GM18868 (cell line): ENCODE data around the gene SLC25A26.

Source experiments
- ATAC-seq: cut with Tn5 transposase; IDR thresholded peaks from one replicate; pipeline ENCODE4 v1.9.1; 2021; ENCODE audit warnings: mild to moderate bottlenecking, moderate library complexity; ENCODE audit not compliant: unreplicated experiment

SLC25A26 gene, protein sequence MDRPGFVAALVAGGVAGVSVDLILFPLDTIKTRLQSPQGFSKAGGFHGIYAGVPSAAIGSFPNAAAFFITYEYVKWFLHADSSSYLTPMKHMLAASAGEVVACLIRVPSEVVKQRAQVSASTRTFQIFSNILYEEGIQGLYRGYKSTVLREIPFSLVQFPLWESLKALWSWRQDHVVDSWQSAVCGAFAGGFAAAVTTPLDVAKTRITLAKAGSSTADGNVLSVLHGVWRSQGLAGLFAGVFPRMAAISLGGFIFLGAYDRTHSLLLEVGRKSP

DNA sequence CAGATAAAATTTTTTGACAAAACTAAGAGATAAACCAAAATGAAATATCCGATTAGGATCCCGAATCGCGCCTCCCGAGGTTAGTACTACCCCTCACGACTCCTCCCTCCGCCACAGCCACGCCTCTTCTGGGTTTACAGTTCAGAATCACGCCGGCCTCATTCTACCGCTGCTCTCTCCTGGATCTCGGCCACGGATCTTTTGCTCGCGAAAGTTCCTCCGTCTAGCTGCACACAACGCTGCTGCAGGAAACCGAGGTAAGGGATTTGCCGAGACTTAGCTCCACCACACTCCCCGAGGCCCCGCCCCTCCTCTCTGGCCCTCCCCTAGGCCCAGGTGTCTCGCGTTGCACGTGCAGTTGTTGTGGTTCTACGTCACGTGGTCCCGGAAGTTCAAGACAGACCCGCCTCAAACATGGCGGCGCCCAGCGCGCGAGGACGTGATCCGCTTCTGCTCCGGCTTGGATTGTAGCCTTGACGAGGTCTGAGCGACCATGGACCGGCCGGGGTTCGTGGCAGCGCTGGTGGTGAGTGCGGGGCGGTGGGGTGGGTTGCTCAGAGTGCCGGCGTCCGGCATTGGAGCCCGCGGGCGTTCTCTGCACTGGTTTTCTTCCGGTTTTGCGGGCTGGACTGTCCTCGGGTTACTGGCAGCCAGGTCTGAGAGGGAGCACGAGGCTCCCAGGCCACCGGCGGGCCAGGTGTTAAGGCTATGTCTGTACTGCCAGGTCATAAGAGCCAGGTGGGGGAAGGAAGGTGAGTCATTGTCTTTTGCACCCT is at the start of gene SLC25A26:
Gene SLC25A26, plus strand, starts transcription at position 400 of the 776 bp plus-strand sequence. Its CDS starts 94 bp downstream, at position 494.
- peak; percentile 99 for ATAC-seq

DNA sequence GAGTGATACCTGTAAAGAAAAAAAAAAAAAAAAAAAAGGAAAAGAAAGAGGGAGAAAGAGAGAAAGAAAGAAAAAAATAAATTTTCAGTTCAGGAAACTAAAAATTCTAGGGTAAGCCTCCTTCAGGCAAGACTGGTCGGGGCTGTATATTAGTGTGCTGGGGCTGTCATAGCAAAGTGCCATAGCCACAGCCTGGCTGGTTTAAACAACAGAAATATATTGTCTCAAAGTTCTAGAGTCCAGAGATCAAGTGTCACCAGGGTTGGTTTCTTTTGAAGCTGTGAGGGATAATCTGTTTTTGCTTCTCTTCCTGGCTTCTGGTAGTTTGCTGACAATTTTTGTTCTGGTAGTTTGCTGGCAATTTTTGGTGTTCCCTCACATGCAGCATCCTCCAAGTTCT is 48.4 kb upstream of the SLC25A26 start:
- no peak for ATAC-seq

DNA sequence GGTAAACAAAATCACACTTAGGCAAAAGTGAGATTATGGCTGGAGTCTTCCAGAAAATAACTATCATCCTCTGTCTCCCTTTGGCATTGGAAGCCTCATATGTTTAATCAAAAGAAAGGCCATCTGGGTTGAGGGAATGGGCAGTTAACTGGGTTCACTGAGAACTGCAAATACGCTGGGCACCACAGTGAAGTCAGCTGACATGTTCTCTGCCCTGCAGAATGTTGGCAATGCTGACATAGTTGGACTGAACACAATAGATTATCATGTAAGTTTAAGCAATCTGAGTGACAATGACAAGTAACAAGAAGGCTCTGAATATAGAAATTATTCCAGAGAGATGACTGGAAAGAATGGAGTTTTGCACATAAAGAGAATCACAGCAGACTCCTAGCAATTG is 43.8 kb upstream of the SLC25A26 start:
- no peak for ATAC-seq

GRCh38 chr3:66178206-66178605 is 42.6 kb upstream of the SLC25A26 start:
- no peak for ATAC-seq

GRCh38 chr3:66179793-66180192 is 41.0 kb upstream of the SLC25A26 start:
- ATAC-seq = no peak

DNA sequence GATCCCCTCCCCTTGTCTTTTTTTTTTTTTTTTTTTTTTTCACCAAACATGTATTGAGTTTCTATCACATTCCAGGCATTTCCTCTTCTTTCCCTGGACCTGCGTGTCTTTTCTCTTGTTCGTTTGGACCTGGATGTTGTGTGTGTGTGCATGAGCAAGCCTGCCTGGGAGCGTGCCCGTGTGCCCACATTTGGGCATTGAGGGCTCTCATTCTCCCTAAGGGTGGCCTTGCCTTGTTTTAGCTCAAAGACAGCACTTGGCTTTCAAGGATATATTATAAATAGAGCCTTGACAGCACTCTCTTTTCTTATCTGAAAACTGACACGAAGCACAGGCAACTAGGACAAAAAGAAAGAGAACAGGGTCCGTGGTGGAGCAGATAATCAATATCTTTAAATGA is 39.0 kb upstream of the SLC25A26 start:
- ATAC-seq = no peak

DNA sequence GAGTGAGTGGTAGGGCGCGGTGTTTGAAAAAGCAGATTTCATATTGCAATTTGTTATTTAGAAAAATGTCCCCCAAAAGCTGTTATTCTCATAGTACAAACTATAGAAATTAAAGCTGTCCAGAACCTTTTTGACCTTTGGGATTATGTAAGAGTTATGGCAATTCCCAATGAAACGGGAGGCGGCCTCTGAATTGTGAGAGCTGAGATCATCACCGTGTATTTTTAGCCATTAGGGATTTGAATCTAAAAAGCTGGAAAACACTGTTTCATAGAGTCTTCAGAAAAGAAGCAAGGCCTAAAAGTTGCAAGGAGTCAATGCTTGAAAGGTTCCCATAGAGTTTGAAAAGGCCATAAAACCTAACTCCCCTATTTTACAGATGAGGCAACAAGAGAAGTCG is 38.6 kb upstream of the SLC25A26 start:
- no peak for ATAC-seq

DNA sequence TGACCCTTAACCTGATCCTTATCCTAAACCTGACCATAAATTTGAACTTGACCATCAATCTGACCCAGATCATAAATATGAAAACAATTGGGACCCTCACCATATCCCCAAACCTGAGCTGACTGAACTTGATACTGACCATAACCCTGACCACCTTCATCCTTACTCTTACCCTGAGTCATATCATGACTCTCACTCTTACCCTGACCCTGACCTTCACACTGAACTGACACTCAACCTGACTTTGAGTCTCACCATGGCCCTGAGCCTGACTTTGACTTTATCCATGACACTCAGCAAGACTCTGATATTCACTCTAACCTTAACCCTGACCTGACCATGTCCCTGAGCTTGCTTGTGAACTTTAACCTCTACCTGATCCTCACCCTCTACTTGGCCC is 34.3 kb upstream of the SLC25A26 start:
- no peak for ATAC-seq

DNA sequence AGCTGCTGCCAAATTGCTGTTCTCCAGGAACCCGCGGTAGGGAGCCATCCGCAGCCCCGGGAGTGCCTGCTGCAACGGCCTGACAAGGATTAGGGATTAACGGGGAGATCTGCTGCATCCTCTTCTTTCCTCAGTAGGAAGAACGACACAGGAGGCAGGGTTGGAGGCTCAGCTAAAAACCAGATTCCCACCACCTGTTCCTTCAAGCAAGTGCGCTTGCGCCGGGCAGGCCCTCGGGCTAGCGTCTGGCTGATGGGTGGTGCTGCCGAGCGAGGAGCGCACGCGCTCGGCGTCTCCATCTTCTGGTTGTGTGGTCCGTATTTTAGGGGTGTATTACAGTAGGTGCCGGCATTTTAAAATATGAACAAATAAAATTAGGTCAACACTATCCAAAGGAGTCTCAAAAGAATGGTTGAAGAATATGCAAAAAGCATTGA is 25.4 kb upstream of the SLC25A26 start:
- ATAC-seq = no peak

DNA sequence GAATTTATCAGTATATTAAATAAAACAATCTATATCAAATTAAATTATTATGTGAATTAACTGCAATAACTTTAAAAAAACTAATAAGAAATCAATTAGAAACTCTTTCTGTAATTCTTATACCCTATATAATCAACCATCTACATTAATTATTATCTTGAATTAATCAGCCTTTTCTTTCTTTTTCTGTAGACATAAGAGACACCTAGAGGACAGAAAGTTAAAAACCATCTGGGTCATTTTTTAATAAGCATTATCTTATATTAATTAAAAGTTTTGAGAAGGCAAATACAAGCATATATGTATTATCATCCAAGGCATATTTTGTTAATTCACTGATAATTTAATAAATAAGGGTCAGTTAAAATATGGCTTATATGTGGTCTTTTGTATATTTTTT is 24.2 kb upstream of the SLC25A26 start:
- no peak for ATAC-seq

- no peak for ATAC-seq
Measured at GRCh38 chr3:66198437-66199088, 22.2 kb upstream of the SLC25A26 start.

- ATAC-seq = no peak
Measured at GRCh38 chr3:66199089-66199473, 21.7 kb upstream of the SLC25A26 start.

DNA sequence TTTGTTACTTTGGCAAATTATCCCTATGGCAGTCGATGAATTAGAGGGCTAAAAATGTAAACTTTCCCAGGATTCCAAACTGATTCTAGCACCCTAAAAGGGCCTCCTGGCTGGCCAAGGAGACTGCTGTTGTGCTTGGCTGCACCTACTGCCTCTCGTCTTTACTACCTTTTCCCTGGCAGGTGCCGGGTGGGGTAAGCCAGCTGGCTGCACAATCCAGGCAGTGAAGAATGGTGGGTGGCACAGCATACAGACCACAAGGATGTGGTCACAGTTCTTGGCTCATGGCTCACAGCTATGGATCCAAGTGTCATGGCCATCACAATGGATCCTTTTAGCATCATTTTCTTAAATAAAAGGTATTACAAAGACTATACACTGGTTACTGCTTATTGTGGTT is 20.7 kb upstream of the SLC25A26 start:
- no peak for ATAC-seq

DNA sequence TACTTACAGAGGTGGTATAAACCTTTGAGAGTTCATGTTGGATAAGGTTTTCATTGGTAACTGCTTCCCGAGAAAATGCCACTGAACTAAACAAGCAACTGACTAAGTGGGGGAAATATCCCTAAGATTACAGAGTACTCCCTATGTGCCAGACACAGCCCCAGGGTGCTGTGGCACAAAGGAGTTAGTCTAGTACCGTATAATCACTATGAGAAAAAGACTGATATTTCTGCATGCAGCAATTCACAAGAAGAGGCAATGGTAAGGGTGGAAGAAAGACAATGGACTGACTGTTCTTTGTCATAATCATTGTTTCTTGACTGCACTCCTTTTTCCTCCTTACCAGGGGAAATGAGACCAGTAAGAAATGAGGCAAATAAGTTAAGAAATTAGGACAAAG is 20.0 kb upstream of the SLC25A26 start:
- ATAC-seq = no peak

DNA sequence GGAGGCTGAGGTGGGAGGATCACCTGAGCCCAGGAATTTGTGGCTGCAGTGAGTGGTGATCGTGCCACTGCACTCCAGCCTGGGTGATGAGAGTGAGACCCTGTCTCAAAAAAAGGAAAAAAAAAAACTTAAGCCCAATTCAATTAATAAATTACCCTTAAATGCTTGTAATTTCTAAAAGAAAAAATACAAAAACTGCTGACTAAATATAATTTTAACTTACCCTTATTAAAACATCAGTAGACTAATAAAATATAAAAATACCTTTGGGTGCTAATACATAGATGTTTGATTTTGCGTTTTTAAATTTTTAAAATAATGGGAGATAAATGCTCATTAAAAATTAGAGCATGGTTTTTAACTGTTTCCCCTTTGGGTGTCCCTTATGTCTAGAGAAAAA is 17.5 kb upstream of the SLC25A26 start:
- no peak for ATAC-seq

DNA sequence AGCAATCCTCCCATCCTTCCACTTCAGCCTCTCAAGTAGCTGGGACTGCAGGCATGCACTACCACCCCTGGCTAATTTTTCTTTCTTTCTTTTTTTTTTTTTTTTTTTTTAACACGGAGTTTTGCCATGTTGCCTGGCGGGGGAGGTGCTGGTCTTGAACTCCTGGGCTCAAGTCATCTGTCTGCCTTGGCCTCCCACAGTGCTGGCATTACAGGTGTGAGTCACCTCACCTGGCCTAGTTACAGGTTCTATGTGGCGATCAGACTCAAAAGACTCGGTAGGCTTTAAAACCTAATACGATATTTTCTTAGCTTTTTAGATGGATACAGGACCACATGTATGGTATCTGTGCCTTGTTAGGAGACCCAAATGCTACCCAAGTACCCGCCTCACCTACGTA is 14.0 kb upstream of the SLC25A26 start:
- ATAC-seq = no peak

DNA sequence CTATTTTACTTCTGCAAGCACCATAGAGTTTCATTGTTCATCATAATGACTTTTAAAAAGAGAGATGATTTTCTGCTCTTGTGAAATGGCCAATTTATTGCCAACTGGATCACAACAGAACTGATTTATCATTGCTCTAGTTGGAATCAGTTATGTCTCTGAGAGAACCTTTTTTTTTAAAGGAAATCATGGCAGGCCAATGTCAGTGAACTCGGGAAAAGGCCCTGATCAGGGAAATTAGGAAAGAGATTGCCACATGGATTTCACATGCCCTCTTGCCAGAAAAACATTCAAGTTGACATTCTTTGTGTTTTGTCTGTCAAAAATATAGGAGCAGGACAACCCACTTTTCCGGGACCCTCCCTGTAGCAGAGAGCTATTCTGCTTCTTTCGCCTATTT is 12.6 kb upstream of the SLC25A26 start:
- no peak for ATAC-seq

GRCh38 chr3:66210687-66211295 is 10.0 kb upstream of the SLC25A26 start:
- no peak for ATAC-seq

DNA sequence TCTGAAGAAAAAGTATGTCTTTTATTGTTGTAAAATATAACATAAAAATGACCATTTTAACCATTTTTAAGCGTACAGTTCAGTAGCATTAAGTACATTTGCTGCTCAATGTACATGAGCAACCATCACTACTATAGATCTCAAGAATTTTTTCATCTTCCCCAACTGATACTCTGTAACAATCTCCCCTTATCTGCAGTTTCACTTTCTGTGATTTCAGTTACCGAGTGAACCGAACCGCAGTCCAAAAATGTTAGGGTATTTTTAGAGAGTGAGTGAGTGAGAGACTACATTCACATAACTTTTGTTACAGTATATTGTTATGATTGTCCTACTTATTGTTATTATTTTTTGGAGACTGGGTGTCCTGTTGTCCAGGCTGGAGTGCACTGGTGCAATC is 9.0 kb upstream of the SLC25A26 start:
- ATAC-seq = peak; percentile 94

- no peak for ATAC-seq
Measured at GRCh38 chr3:66215106-66215505, 5.7 kb upstream of the SLC25A26 start.

- no peak for ATAC-seq
Measured at GRCh38 chr3:66220066-66220465, 735 bp upstream of the SLC25A26 start.

DNA sequence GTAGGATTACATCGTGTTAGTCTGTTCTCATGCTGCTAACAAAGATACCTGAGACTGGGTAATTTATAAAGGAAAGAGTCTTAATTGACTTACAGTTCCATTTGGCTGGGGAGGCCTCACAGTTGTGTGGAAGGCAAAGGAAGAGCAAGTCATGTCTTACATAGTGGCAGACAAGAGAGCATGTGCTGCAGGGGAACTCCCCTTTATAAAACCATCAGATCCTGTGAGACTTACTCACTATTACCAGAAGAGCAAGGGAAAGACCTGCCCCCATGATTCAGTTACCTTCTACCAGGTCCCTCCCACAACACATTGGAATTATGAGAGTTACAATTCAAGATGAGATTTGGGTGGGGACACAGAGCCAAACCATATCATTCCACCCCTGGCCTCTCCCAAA is 3.4 kb downstream of the SLC25A26 start:
- ATAC-seq = no peak
